OCI-LY3 (cell line): ENCODE measurements around the gene R3HDM1.

Experiments used
- H2AFZ ChIP-seq: fragments of 200-600, 300-600 bp; shearing (Covaris generic); 2 replicates; pipeline ENCODE4 v1.6.0; 2014; ENCODE audit warnings: antibody characterized with exemption, low read depth, low read length
- H3K27ac ChIP-seq: fragments of 200-600, 300-600 bp; sonication (generic); 2 replicates; pipeline ENCODE4 v1.5.1; 2014; ENCODE audit warnings: mild to moderate bottlenecking, low read length, moderate library complexity, mixed read lengths
- H3K27me3 ChIP-seq: fragments of 200-600, 300-600 bp; sonication (generic); 2 replicates; pipeline ENCODE4 v1.6.1; 2014; ENCODE audit warnings: low read depth, low read length, mixed read lengths
- H3K36me3 ChIP-seq: fragments of 200-600, 300-600 bp; sonication (generic); replicated peaks from 2 replicates; pipeline ENCODE3; 2014; ENCODE audit warnings: low read depth, low read length, mixed read lengths
- H3K4me1 ChIP-seq: fragments of 300-600, 200-600 bp; sonication (generic); 2 replicates; pipeline ENCODE4 v1.6.1; 2014; ENCODE audit warnings: low read length, mixed read lengths
- H3K4me2 ChIP-seq: fragments of 200-600, 300-600 bp; sonication (generic); 2 replicates; pipeline ENCODE4 v1.6.1; 2014; ENCODE audit warnings: low read length, mixed read lengths
- H3K4me3 ChIP-seq: fragments of 300-600, 200-600 bp; sonication (generic); 2 replicates; pipeline ENCODE4 v1.5.1; 2014; ENCODE audit warnings: antibody characterized with exemption, mild to moderate bottlenecking, low read length, moderate library complexity
- H3K79me2 ChIP-seq: fragments of 300-600, 200-600 bp; shearing (Covaris generic); 2 replicates; pipeline ENCODE4 v1.6.1; 2014; ENCODE audit warnings: mild to moderate bottlenecking, low read length, mixed read lengths
- H3K9ac ChIP-seq: fragments of 300-600, 200-600 bp; shearing (Covaris generic); 2 replicates; pipeline ENCODE4 v1.6.0; 2014; ENCODE audit warnings: mild to moderate bottlenecking, low read length, moderate library complexity
- H3K9me3 ChIP-seq: fragments of 200-600, 300-600 bp; shearing (Covaris generic); 2 replicates; pipeline ENCODE4 v1.6.1; 2014; ENCODE audit warnings: low read length, mixed read lengths; ENCODE audit not compliant: insufficient read depth
- H4K20me1 ChIP-seq: fragments of 200-600, 300-600 bp; sonication (generic); 2 replicates; pipeline ENCODE4 v1.6.1; 2016; ENCODE audit warnings: low read length, mixed read lengths; ENCODE audit not compliant: insufficient read depth
- CTCF ChIP-seq: fragments of 200-600, 300-600 bp; sonication (generic); IDR thresholded peaks from 2 replicates; pipeline ENCODE4 v1.5.1; 2014; ENCODE audit warnings: antibody characterized with exemption, low read length, low read depth
- EZH2phosphoT487 ChIP-seq: fragments of 200-600 bp; shearing (Covaris generic); IDR thresholded peaks from 2 replicates; pipeline ENCODE4 v1.6.1; 2018; ENCODE audit warnings: antibody characterized with exemption, mixed run types, low read depth

Gene R3HDM1

GRCh38 chr2:135531231-135532197 is at the start of gene R3HDM1:
Gene R3HDM1, plus strand, starts transcription at chr2:135531484. Its CDS starts 73,362 bp downstream, at chr2:135604846.
- H3K4me1 ChIP-seq = peaks cover 15% of the 10 kb centered on the region
- peak within 1 kb of the TSS; percentile 74 for H3K4me2 ChIP-seq
- no peak for TF ChIP-seq EZH2phosphoT487
- peak; percentile 43 for TF ChIP-seq CTCF
- H3K36me3 ChIP-seq = peaks cover 6% of the 10 kb centered on the region
- peak within 1 kb of the TSS; percentile 92 for H3K27ac ChIP-seq
- peaks cover 9% of the 10 kb centered on the region; the same call in 1 of the 2 replicates for H4K20me1 ChIP-seq
- H3K9ac ChIP-seq = peak within 1 kb of the TSS; percentile 96
- H3K9me3 ChIP-seq = no peaks in the 10 kb centered on the region
- peaks cover 72% of the 10 kb centered on the region for H3K79me2 ChIP-seq
- no peaks in the 10 kb centered on the region for H3K27me3 ChIP-seq
- H3K4me3 ChIP-seq = peak within 1 kb of the TSS; percentile 94
- H2AFZ ChIP-seq = peak within 1 kb of the TSS; percentile 97

DNA sequence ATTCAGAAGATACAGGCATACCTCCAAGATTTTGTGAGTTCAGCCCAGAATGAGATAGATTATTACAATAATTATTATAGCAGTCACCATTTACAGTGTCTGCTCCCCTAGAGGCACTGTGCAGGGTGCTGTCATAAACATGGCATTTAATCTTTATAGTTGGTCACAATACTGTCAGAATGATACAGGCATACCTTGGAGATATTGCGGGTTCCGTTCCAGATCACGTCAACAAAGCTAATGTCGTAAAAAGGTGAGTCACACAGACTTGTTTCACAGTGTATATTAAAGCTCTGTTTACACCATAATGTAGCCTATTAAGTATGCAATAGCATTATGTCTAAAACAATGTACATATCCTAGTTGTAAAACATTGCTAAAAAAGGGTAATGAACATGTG is 45.8 kb upstream of the R3HDM1 start:
- H3K9me3 ChIP-seq = no peaks in the 10 kb centered on the region
- no peak overlapping the region for H3K4me3 ChIP-seq
- no peaks in the 10 kb centered on the region for H3K27me3 ChIP-seq
- no peak overlapping the region for H3K4me2 ChIP-seq
- H3K36me3 ChIP-seq = peaks cover 14% of the 10 kb centered on the region
- H3K4me1 ChIP-seq = no peaks in the 10 kb centered on the region
- H2AFZ ChIP-seq = no peak overlapping the region
- no peaks in the 10 kb centered on the region for H3K79me2 ChIP-seq
- no peak overlapping the region for H3K9ac ChIP-seq
- no peak overlapping the region for H3K27ac ChIP-seq
- TF ChIP-seq CTCF (no peak), EZH2phosphoT487 (no peak)
- no peaks in the 10 kb centered on the region for H4K20me1 ChIP-seq

- Histone ChIP-seq H3K27ac (no peak overlapping the region), H4K20me1 (no peaks in the 10 kb centered on the region), H3K9me3 (no peaks in the 10 kb centered on the region), H3K27me3 (no peaks in the 10 kb centered on the region), H3K9ac (no peak overlapping the region), H3K36me3 (peaks cover 14% of the 10 kb centered on the region), H3K4me2 (no peak overlapping the region), H3K4me1 (no peaks in the 10 kb centered on the region), H3K79me2 (no peaks in the 10 kb centered on the region), H3K4me3 (no peak overlapping the region), H2AFZ (no peak overlapping the region)
- TF ChIP-seq EZH2phosphoT487 (no peak), CTCF (no peak)
Measured at GRCh38 chr2:135490376-135490775, 40.9 kb upstream of the R3HDM1 start.

DNA sequence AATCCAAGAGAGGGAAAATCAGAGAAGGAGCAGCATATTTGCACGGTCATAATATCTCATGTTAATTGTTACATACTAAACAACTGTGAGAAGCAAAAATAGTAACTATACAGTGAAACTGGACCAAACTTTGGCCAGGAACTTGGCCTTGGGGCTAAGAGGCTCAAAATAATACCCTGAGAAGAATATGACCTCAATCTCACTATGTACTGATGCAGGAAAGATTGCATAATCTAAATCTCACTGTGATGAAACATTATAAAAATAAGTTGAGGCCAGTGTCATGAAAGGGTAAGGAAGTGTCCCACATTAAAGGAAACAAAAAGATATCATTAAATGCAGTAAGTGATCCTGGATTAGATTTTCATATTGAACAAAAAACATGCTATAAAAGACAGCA is 36.8 kb upstream of the R3HDM1 start:
- H3K9me3 ChIP-seq = no peaks in the 10 kb centered on the region
- no peaks in the 10 kb centered on the region for H3K4me1 ChIP-seq
- TF ChIP-seq EZH2phosphoT487 (no peak), CTCF (no peak)
- no peak overlapping the region for H3K4me3 ChIP-seq
- H3K27me3 ChIP-seq = no peaks in the 10 kb centered on the region
- no peak overlapping the region for H3K4me2 ChIP-seq
- H3K9ac ChIP-seq = no peak overlapping the region
- H4K20me1 ChIP-seq = no peaks in the 10 kb centered on the region
- peaks cover 3% of the 10 kb centered on the region for H3K36me3 ChIP-seq
- H3K79me2 ChIP-seq = no peaks in the 10 kb centered on the region
- no peak overlapping the region for H3K27ac ChIP-seq
- no peak overlapping the region for H2AFZ ChIP-seq
